Chondrocyte (in vitro differentiated cells): Measurements from ENCODE around the gene SLC30A2. TPM values are rescaled to one million over a fixed set of nuclear protein-coding genes. Genes with fewer than 3 reads are reported as not detected.

Experiments used
- DNase-seq: peaks from one replicate; pipeline ENCODE4 v3.0.0; 2021; ENCODE audit warnings: mixed read lengths, low spot score
- H3K27ac Mint-ChIP-seq: one replicate; pipeline ENCODE4 v1.8.0; 2021; ENCODE audit warnings: mild to moderate bottlenecking, moderate library complexity, mixed read lengths; ENCODE audit not compliant: unreplicated experiment
- H3K27me3 Mint-ChIP-seq: 2 replicates; pipeline ENCODE4 v1.8.0; 2021; ENCODE audit warnings: low read depth, mixed read lengths
- H3K36me3 Mint-ChIP-seq: 2 replicates; pipeline ENCODE4 v1.8.0; 2021; ENCODE audit warnings: low read depth, mixed read lengths
- H3K4me1 Mint-ChIP-seq: 2 replicates; pipeline ENCODE4 v1.8.0; 2021; ENCODE audit warnings: low read depth, mild to moderate bottlenecking, mixed read lengths
- H3K4me3 Mint-ChIP-seq: one replicate; pipeline ENCODE4 v1.8.0; 2021; ENCODE audit warnings: mild to moderate bottlenecking, moderate library complexity, mixed read lengths; ENCODE audit not compliant: unreplicated experiment
- H3K9me3 Mint-ChIP-seq: 2 replicates; pipeline ENCODE4 v1.8.0; 2021; ENCODE audit warnings: low read depth, mixed read lengths
- CTCF ChIP-seq: fragments of 200-600 bp; sonication (generic); IDR thresholded peaks from 2 replicates; pipeline ENCODE4 v1.5.0; 2021; ENCODE audit warnings: antibody characterized with exemption, mild to moderate bottlenecking, moderate library complexity
- total RNA-seq: library from RNA; stranded (reverse); gene quantifications from 3 replicates; pipeline ENCODE4 v1.2.1, GENCODE V29; 2021

The SLC30A2 gene
- total RNA-seq, 1 donor from 2014 or later, result 0.12 TPM

- H3K27ac Mint-ChIP-seq, result peak overlapping the region; percentile 89
These were observed 9.8 kb downstream of the SLC30A2 start for GRCh38 chr1:26035959-26036755.

GRCh38 chr1:26035203-26035958, 10.5 kb downstream of the SLC30A2 start:
- no peak for DNase-seq
- H3K27ac Mint-ChIP-seq, result peak overlapping the region; percentile 89
- H3K27me3 Mint-ChIP-seq, result no peaks in the 10 kb centered on the region
- H3K36me3 Mint-ChIP-seq, result no peaks in the 10 kb centered on the region
- peak overlapping the region; percentile 96 for H3K4me3 Mint-ChIP-seq
- no peak for TF ChIP-seq CTCF
- peaks cover 18% of the 10 kb centered on the region for H3K4me1 Mint-ChIP-seq
- H3K9me3 Mint-ChIP-seq, result no peaks in the 10 kb centered on the region

More at GRCh38 chr1:26035959-26036755, 9.8 kb downstream of the SLC30A2 start:
- H3K4me3 Mint-ChIP-seq, result peak overlapping the region; percentile 96
- no peak for DNase-seq
- TF ChIP-seq CTCF, result peak; percentile 98
- H3K27me3 Mint-ChIP-seq, result no peaks in the 10 kb centered on the region
- no peaks in the 10 kb centered on the region for H3K9me3 Mint-ChIP-seq
- no peaks in the 10 kb centered on the region for H3K36me3 Mint-ChIP-seq
- peaks cover 18% of the 10 kb centered on the region for H3K4me1 Mint-ChIP-seq

GRCh38 chr1:26034504-26035202, 11.3 kb downstream of the SLC30A2 start:
- TF ChIP-seq CTCF, result no peak
- Mint-ChIP-seq H3K9me3 (no peaks in the 10 kb centered on the region), H3K36me3 (no peaks in the 10 kb centered on the region), H3K4me3 (peak overlapping the region; percentile 96), H3K27me3 (no peaks in the 10 kb centered on the region), H3K27ac (no peak overlapping the region), H3K4me1 (peaks cover 18% of the 10 kb centered on the region)
- DNase-seq, result no peak

GRCh38 chr1:26032656-26033357, 13.1 kb downstream of the SLC30A2 start:
- Mint-ChIP-seq H3K4me1 (peaks cover 19% of the 10 kb centered on the region), H3K36me3 (no peaks in the 10 kb centered on the region), H3K9me3 (no peaks in the 10 kb centered on the region), H3K27me3 (no peaks in the 10 kb centered on the region), H3K4me3 (no peak overlapping the region), H3K27ac (no peak overlapping the region)
- no peak for DNase-seq
- no peak for TF ChIP-seq CTCF
